ENCODE measurements around the gene SETBP1.

DNA sequence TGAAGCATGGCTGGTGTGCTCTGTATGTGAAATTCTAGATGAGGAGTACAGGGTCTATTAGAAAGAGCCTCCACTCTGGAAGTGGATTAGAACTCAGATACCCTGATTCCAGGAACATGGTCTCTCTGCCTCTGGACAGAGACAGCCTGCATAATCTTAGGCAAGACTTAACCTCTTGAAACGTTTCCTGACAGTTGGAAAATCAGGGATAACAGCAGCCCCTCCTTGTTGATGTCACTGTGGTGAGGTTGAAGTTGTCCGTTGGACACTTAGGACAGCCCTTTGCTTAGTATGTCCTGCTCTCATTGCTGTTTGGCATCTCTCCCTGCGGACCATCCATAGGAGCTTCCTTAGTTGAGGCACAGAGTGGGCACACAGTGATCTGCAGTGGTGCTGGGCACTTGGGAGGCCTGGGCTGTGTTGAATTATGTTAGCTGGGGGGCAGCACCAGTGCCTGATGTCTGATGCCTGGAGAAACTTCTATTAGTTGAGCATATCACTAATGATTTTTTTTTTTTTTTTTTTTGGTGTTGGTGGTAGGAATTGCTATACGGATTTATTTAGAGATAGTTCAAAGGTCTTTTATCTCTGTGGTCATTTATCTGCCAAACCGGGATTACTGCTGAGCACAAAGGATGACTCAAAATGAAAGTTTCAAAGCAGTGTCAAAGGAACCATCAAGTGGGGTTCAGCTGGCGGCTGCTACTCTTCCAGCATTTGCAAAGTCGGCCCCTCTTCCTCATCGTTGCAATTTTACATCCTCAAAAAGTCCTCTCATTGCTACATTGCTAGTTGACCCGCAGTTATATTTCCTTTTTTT, 28.8 kb downstream of the SETBP1 start:
- no peak for TF ChIP-seq POLR2A (IDR thresholded peaks at IDR 0.05; ENCODE audit: low read depth, low read length)
- no peak for TF ChIP-seq POLR2AphosphoS5 (IDR thresholded peaks at IDR 0.05; ENCODE audit: low read depth, low read length)
- TF ChIP-seq TAF1 (IDR thresholded peaks at IDR 0.05; ENCODE audit: borderline replicate concordance, low read depth, low read length): no peak
